AG09319 (cell line): ENCODE results near the gene SIGMAR1.

Experiments
- DNase-seq: peaks from one replicate; pipeline ENCODE4 v3.0.0-alpha.2; 2010; ENCODE audit warnings: low read depth; ENCODE audit errors: extremely low read depth
- TF ChIP-seq, protein P1 (sequence below): IDR thresholded peaks from 2 replicates; pipeline ENCODE4 v1.5.1; 2011; ENCODE audit warnings: low read depth, mild to moderate bottlenecking, inconsistent platforms, low read length, moderate library complexity

Gene SIGMAR1

DNA sequence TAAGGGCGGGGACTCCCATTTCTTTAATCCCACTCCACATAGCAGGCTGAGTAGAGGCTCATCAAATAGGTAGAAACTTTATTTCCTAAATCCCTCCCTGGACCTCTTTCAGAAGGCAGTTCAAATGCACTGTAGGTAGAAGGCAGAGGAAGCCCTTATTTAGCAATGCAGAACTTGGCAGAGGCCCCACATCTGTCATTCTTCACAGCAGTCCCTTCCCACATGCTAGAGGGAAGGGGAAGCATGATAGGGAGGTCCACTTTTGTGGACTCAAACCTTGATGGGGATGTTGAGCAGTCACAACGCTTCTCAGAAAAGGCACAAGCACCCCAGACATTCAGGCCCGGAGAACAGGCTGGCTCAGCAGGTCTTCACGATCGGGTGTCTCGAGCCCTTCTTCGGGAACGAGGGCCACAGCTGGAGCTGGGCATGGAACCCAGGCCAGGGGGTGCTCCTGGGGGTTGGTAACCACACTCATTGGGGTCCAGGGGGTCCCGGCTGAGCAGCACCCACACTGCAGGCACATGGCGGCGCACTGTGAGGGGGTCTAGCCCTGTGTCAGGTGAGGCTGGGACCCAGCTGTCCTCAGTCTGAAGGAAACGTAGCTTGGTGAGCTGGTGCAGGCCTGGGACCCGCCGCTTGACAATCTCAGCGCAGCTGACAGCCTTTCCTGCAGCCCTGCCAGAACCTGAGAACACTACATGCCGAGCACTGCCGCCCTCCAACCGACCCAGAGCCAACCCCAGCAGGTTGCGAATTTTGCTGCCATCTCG, 27.0 kb downstream of the SIGMAR1 start:
- TF ChIP-seq, protein P1, sequence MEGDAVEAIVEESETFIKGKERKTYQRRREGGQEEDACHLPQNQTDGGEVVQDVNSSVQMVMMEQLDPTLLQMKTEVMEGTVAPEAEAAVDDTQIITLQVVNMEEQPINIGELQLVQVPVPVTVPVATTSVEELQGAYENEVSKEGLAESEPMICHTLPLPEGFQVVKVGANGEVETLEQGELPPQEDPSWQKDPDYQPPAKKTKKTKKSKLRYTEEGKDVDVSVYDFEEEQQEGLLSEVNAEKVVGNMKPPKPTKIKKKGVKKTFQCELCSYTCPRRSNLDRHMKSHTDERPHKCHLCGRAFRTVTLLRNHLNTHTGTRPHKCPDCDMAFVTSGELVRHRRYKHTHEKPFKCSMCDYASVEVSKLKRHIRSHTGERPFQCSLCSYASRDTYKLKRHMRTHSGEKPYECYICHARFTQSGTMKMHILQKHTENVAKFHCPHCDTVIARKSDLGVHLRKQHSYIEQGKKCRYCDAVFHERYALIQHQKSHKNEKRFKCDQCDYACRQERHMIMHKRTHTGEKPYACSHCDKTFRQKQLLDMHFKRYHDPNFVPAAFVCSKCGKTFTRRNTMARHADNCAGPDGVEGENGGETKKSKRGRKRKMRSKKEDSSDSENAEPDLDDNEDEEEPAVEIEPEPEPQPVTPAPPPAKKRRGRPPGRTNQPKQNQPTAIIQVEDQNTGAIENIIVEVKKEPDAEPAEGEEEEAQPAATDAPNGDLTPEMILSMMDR, result no peak
- DNase-seq, result no peak

DNA sequence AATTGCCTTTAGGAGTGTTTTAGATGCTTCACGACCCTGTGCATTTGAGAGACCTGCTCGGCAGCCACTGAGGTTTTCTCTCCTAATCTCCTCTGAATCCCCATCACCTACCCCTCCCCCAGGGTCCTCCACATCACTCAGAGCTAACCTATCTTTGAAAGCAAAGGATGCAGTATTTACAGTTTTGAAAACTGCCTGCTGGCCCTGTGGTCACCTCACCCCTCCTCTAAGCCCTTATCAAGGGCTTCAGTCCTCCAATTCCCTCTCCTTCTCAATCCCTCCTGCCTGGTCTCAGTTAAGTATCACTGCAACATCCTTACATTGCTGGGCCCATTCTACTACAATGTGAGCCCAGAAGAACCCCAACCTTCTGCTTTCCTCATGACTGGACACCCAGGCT, 30.3 kb downstream of the SIGMAR1 start:
- DNase-seq, result no peak
- TF ChIP-seq, protein P1, result no peak

DNA sequence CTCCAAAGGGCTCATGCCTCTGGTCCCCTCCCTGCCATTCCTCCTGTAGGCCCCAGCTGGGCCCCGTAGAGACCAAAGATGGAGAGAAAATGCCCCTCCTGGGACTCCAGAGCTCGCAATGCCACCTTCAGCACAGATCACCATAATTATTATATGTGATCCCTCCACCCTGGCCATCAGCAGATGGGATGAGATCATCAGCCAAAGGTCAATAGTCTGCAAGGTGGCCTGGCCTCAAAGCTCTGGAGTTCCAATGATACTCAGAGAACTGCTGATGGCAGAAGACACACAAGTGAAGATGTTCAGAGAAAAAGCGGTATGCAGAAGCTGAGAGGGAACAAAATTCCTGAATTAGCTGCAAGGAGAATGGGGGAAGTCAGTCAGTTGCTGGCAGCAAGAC, 30.7 kb downstream of the SIGMAR1 start:
- TF ChIP-seq, protein P1, result no peak
- DNase-seq, result no peak

DNA sequence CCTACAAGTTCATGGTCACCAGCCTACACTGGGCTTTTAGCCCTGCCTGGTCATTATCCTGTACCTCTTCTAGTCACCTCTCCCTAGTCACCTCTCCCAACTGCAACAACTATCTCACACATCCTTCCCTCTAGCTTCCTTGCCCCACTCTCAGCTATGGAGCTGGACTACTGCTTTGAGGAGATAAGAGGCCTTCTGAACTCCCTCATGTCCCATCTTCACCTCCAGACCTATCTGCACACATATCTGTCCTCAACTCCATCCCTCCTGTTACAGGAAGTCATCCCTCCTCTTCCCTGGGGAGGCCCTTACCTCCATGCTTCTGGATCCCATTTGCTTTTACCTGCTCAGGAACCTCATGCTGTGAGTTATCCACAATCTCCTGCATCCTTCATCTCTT, 31.4 kb downstream of the SIGMAR1 start:
- no peak for DNase-seq
- TF ChIP-seq, protein P1, result no peak

DNA sequence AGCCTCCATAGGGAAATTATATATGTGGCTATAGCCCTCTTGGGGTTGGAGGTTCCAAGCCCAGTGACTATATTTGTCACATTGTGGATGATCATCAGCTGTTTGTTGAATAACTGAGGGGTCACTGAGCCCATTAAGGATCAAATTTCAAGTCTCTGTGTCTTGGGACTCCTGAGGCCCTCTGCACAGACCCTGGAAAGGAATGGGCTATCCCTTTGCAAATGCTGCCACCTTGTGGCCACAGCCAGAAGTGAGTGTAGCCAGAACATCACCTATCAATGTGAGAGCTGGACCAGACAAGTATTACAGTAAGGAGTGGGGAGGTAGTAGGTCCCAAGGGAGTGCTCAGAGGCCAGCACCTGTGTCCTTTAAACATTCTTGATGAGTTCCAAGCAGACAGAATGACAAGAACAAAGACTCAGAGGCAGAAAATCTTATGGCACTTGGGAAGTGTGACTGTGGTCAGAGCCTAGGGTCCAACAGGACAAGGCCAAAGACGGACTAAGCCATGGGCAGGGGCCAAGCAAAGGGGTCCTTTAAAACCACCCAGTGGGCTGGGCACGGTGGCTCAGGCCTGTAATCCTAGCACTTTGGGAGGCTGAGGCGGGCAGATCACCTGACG, 33.9 kb downstream of the SIGMAR1 start:
- TF ChIP-seq, protein P1, result peak; percentile 90

DNA sequence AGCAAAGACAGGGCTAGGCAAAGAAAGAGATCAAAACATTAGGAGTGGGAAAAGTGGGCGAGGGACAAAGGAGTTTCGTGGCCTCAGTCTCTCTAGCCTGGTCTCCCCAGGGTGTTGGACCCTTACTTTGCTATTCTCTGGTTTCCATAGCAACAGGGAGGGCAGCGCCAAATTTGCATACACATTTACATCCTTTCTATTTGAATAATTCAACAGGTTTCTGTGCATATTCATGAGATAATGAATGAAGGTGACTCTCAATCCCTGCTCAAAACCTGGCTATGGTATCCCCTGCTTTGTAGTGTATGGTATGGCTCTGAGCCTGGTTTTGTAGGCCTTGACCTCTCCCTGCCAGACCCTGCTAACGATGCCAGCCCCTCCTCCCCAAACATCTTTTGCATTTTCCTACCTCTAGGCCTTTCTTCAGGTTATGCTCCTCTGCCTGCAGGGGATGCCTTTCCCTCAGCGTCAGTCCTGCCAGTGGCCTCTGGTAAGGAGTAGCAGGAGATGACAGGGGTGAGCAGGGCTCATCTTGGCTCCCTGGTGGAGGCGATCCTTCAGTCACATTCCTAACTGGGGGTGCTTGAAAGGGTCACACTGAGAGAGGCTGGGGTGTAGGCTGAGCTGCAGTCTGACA, 35.5 kb downstream of the SIGMAR1 start:
- DNase-seq, result no peak
- TF ChIP-seq, protein P1, result no peak

More for the DNA sequence above, 33.9 kb downstream of the SIGMAR1 start:
- peak; percentile 19 for DNase-seq

DNA sequence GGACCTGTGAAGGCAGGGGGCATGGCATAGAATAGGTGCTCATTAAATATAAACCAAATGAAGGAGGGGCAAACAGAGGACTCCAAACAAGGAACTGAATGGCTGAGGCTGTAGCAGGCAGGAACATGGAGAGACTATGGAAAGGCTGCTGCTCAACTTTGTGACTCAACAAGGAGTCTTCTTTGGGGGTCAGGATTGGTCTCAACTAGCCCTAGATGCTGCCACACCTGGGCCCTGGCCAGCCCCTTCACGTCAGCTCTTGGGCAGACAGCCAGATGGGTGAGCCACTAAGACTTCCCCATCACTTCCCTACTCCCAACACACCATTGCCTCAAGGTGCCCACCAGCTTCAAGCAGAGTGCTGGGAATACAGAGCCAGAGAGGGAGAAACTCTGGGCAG, 36.7 kb downstream of the SIGMAR1 start:
- TF ChIP-seq, protein P1, result no peak
- no peak for DNase-seq
